ENCODE results near the gene AGPAT3. TPM values are rescaled to one million over a fixed set of nuclear protein-coding genes. Genes with fewer than 3 reads are reported as not detected.

The AGPAT3 gene
- total and polyA plus RNA-seq, 10 of the 15 experiments (the other 5 are each of a cell fraction or from before 2014, with no cell fraction given) = 1.2 to 110 (median 30.8) TPM

GRCh38 chr21:43855955-43856354 lies 9.1 kb upstream of the AGPAT3 start:
- Histone ChIP-seq H3K27ac (ENCODE audit: control insufficient read depth, insufficient read depth) (no peak overlapping the region), H3K4me1 (ENCODE audit: control insufficient read depth, insufficient read depth, low read length) (peaks cover 15% of the 10 kb centered on the region), H3K9me3 (replicated peaks; ENCODE audit: control insufficient read depth, insufficient read depth, low read length) (peaks cover 3% of the 10 kb centered on the region; the same call in 2 of the 3 replicates), H3K79me2 (ENCODE audit: control insufficient read depth, insufficient read depth, low read length) (no peaks in the 10 kb centered on the region), H3K4me3 (no peak overlapping the region), H3K36me3 (ENCODE audit: control insufficient read depth in 2 of 2, insufficient read depth in 2 of 2, low read length in 1 of 2) (no peaks in the 10 kb centered on the region), H3K4me2 (ENCODE audit: control insufficient read depth, insufficient read depth) (peak overlapping the region; percentile 35), H3K27me3 (replicated peaks in 1 of 2; ENCODE audit: control insufficient read depth in 2 of 2, insufficient read depth in 2 of 2, low read length in 1 of 2) (no peaks in the 10 kb centered on the region), H3K9ac (ENCODE audit: control insufficient read depth, insufficient read depth, low read length) (no peak overlapping the region), H2AFZ (ENCODE audit: control insufficient read depth, low read depth, low read length) (peak overlapping the region; percentile 19; the same call in 1 of the 2 replicates), H4K20me1 (ENCODE audit: control insufficient read depth, insufficient read depth) (no peaks in the 10 kb centered on the region)
- WGBS (ENCODE audit: insufficient coverage, insufficient replicate concordance, low lambda C conversion rate, missing lambda C conversion rate) = 81% methylated on average over 10 of the region's 10 CpGs
- TF ChIP-seq SMAD1 (IDR thresholded peaks at IDR 0.05; ENCODE audit: low read depth, partially characterized antibody) (no peak), SREBF1 (IDR thresholded peaks at IDR 0.05; ENCODE audit: low read length) (no peak), MTA3 (IDR thresholded peaks at IDR 0.05; ENCODE audit: borderline replicate concordance, low read length) (no peak), CEBPZ (IDR thresholded peaks at IDR 0.05; ENCODE audit: low read depth, low read length) (no peak), ZNF687 (IDR thresholded peaks at IDR 0.05) (no peak), POLR2AphosphoS2 (IDR thresholded peaks at IDR 0.05; ENCODE audit: low read depth, low read length) (no peak), NKRF (conservative IDR thresholded peaks at IDR 0.05) (no peak), CBX3 (IDR thresholded peaks at IDR 0.05; ENCODE audit: borderline replicate concordance, low read depth) (no peak), JUND (IDR thresholded peaks at IDR 0.05; ENCODE audit: low read depth, low read length) (no peak), NFYA (IDR thresholded peaks at IDR 0.05; ENCODE audit: borderline replicate concordance, low read depth, low read length) (no peak), CEBPB (IDR thresholded peaks at IDR 0.05; ENCODE audit: borderline replicate concordance in 1 of 2, low read depth in 2 of 2, low read length in 2 of 2) (no peak), SPI1 (IDR thresholded peaks at IDR 0.05; ENCODE audit: borderline replicate concordance, insufficient read depth, low read depth, low read length) (no peak), SMARCA5 (IDR thresholded peaks at IDR 0.05) (no peak), EZH2 (IDR thresholded peaks at IDR 0.05; ENCODE audit: borderline replicate concordance, control insufficient read depth, low read depth, low read length) (no peak), NFXL1 (IDR thresholded peaks at IDR 0.05; ENCODE audit: borderline replicate concordance) (no peak), SMAD5 (IDR thresholded peaks at IDR 0.05; ENCODE audit: low read depth) (no peak)
- DNase-seq (ENCODE audit: low read depth, low spot score) (no peak), FAIRE-seq (no peak), ATAC-seq (no peak)
- in situ Hi-C loops (cut with MboI) (no loop called here), intact Hi-C loops (cut with micrococcal nuclease; ENCODE audit: unreplicated experiment) (no loop called here)
- ChIA-PET RAD21 (ENCODE audit: unreplicated experiment) (interaction anchor here (0.6 to 1.4 kb wide), 2 partner anchors 8 to 146 kb away, joined by 3 to 4 read pairs; no protein-coding TSS in a partner anchor), SMC1A (ENCODE audit: uncharacterized antibody, unreplicated experiment) (interaction anchor here (0.9 kb wide), 1 partner anchor 158 kb away, joined by 4 read pairs; no protein-coding TSS in a partner anchor), POLR2A (no interaction called here), CTCF (no interaction called here)
- no TSS peak for BruUV-seq (replicated peaks)
